ENCODE measurements around the gene PSEN1. TPM values are rescaled to one million over a fixed set of nuclear protein-coding genes. Genes with fewer than 3 reads are reported as not detected.

PSEN1 gene
- total and polyA plus RNA-seq, 2 of the 8 experiments (the other 6 are each of a cell fraction or from before 2014, with no cell fraction given), result 10.1 to 38.7 TPM

GRCh38 chr14:73207615-73208014, 71.3 kb downstream of the PSEN1 start (continued):
- TF ChIP-seq CHD7 (IDR thresholded peaks at IDR 0.05; ENCODE audit: insufficient replicate concordance, low read length) (no peak), GABPA (IDR thresholded peaks at IDR 0.05; ENCODE audit: borderline replicate concordance, insufficient read depth, low read length) (no peak), FOSL1 (IDR thresholded peaks at IDR 0.05; ENCODE audit: insufficient read depth, low read depth, low read length) (no peak), CREB1 (IDR thresholded peaks at IDR 0.05) (no peak), EGR1 (IDR thresholded peaks at IDR 0.05; ENCODE audit: borderline replicate concordance, low read depth, low read length) (no peak), CHD1 (IDR thresholded peaks at IDR 0.05; ENCODE audit: low read depth, low read length) (no peak), CBX8 (IDR thresholded peaks at IDR 0.05; ENCODE audit: borderline replicate concordance, low read depth, low read length) (no peak)

Measured in H1 (cell line).